HCT116 (cell line): ENCODE results near the gene BTBD9. TPM values are rescaled to one million over a fixed set of nuclear protein-coding genes. Genes with fewer than 3 reads are reported as not detected.

Source experiments
- CBX3 ChIP-seq: IDR thresholded peaks from 2 replicates; pipeline ENCODE4 v1.6.1; 2012; ENCODE audit warnings: low read depth
- RAD21 ChIP-seq: IDR thresholded peaks from 2 replicates; pipeline ENCODE4 v1.6.1; 2012; ENCODE audit warnings: low read depth, mild to moderate bottlenecking
- total RNA-seq: library from RNA; stranded (reverse); gene quantifications from one replicate; pipeline ENCODE4 v1.2.1, GENCODE V29; 2021; ENCODE audit not compliant: unreplicated experiment

BTBD9 gene
- total RNA-seq, 1 experiment from 2014 or later, result 10.9 TPM

DNA sequence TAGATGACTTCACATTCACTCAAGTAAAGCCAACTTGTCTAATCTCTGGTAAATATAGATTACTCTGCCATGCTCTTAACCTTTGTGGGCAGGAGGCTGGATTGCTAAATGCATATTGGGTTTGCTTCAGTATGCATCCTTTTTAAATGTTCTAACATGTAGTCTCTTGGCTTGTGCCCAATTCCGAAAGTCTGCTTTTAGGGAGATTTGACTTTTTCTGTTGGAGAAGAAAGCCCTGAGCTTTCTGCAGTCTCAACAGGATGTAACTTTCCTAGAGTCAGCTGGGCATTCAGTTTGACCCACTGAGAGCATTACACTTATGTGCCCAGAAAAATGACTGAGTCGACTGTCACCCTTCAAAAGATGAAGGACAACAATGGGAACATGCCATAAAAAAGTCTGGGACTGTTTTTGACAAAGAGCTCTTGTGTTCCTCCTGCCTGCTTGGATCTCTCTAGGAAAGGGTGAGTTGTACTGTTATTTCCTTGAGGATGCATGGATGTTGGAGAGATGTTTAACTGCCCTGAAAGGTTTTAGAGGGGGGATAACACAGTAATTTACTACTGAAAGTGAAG is 520.9 kb downstream of the BTBD9 start (continued):
- TF ChIP-seq RAD21 (no peak), CBX3 (no peak)
- TF ChIP-seq, all 23 proteins: peak for 0

Other genes with a start within 250 kb of the BTBD9 start
- gene GLO1, start 63.2 kb upstream of the BTBD9 start, total RNA-seq, result 191 TPM
- not detected for gene DNAH8, start 75.4 kb upstream of the BTBD9 start, total RNA-seq